Placental epithelial cell (primary cell): ENCODE results near the gene OXSR1. TPM values are rescaled to one million over a fixed set of nuclear protein-coding genes. Genes with fewer than 3 reads are reported as not detected.

Source experiments
- small RNA-seq: library from RNA; depleted of rRNA; stranded (forward); fragments of <200 nt; gene quantifications from one replicate; pipeline ENCODE3, GENCODE V24; 2012
- total RNA-seq: library from RNA; depleted of rRNA; stranded (reverse); fragments of >200 nt; gene quantifications from 2 replicates; pipeline ENCODE4 v1.2.3, GENCODE V29; 2012

Gene OXSR1
- 68.3 and 92.4 TPM in 2 replicates for total RNA-seq

DNA sequence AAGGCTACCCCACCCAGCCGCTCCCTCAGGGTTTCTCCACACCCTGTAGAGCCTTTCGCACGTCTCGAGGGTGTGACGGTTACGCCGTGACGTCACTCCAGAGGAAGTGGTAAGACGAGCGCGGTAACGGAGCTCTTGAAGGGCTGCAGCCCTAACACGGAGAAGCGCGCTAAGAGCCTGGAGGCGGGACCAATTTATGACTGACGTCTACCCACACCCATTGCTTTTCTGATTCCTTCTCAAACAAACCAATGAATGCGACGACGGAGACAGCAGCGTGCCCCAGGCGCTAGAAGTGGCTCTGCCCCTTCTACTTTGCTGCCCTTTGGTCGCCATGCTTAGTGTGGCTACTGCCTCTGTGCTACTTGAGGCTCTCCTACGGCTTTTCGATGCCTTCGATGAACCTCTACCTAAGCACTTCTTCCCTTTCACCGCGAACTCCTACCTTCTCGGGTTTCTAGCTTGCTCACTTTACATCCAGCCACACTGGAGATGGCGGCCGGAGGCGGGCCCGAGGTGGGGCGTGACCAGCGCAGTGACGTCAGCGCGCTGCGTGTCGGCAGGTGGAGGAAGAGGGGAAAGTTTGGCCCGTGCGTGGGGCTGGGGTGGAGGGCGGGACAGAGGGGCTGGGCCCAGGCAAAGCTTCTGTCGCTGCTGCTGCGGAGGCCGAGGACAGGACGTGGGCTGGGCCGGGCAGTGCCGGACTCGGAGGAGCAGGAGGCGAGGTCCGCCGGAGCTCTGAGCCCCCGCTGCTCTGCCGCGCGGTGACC, at the start of gene OXSR1:
Gene OXSR1 (plus strand): TSS at position 586 of the 770 bp plus-strand sequence. CDS start 340 bp downstream, outside the sequence.

GRCh38 chr3:38136777-38137614, 28.3 kb upstream of the OXSR1 start, which contains the start of gene ACAA1:
TSS of gene ACAA1 (minus strand) at chr3:38137127. CDS start at chr3:38137035, 92 bp downstream.

GRCh38 chr3:38138349-38139190, 26.8 kb upstream of the OXSR1 start, which contains the start of gene MYD88:
TSS of gene MYD88 (plus strand) at chr3:38138661. CDS start at chr3:38138701, 40 bp downstream.

DNA sequence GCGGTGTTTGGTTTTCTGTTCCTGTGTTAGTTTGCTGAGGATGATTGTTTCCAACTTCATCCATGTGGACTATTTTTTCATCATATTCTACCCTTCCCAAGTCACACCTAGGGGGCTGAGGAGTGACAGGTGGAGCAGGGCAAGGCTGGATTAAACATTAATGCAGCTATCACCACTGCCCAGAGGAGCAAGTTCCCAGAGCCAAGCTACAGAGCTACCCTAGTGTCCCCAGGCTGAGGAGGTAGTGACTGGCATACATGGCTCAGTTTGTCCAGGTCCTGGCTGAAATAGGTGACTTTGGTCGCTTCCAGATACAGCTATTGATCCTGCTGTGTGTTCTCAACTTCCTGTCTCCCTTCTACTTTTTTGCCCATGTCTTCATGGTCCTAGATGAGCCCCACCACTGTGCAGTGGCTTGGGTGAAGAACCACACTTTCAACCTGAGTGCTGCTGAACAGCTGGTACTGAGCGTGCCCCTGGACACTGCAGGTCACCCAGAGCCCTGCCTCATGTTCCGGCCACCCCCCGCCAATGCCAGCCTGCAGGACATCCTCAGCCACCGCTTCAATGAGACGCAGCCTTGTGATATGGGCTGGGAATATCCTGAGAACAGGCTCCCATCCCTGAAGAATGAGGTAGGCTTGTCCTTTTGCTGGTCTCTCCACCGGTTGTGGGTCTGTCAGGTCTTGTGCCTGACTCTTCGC, 100.4 kb downstream of the OXSR1 start, which contains the start of gene SLC22A13:
Gene SLC22A13 (plus strand): TSS at position 209 of the 704 bp plus-strand sequence. CDS start 49 bp downstream, at position 258.

GRCh38 chr3:38281895-38282686, 116.8 kb downstream of the OXSR1 start, which contains the start of gene SLC22A14:
TSS of gene SLC22A14 (plus strand) at chr3:38282294. CDS start at chr3:38306027, 23,733 bp downstream.

Small RNA genes lying within 50 kb of the gene (small RNA-seq; reads per million reads assigned to genes)
- gene RF00019 (not detected), gene RNU6-235P (not detected)

Other genes with a start within 250 kb of the OXSR1 start
- gene VILL, start 174.8 kb upstream of the OXSR1 start, total RNA-seq, result 15.3 and 22.4 TPM in 2 replicates
- 88.8 and 100 TPM in 2 replicates for gene PLCD1, start 135.9 kb upstream of the OXSR1 start, total RNA-seq
- 0.11 and 0.39 TPM in 2 replicates for gene DLEC1, start 126.3 kb upstream of the OXSR1 start, total RNA-seq
- 27.7 and 44.0 TPM in 2 replicates for gene ACAA1, start 28.4 kb upstream of the OXSR1 start, total RNA-seq
- gene MYD88, start 26.9 kb upstream of the OXSR1 start, total RNA-seq, result 20.8 and 23.2 TPM in 2 replicates
- 2.6 and 3.1 TPM in 2 replicates for gene SLC22A13, start 100.3 kb downstream of the OXSR1 start, total RNA-seq
- gene SLC22A14, start 116.8 kb downstream of the OXSR1 start, total RNA-seq, result 1.3 and 1.6 TPM in 2 replicates
- 2.4 TPM in 2 replicates for gene XYLB, start 181.2 kb downstream of the OXSR1 start, total RNA-seq